ENCODE data around the gene ANKLE2.
A peak's percentile ranks its signal among the peaks of the same experiment; 100 is the strongest.

ANKLE2 gene

GRCh38 chr12:132686825-132687210, 74.8 kb downstream of the ANKLE2 start:
- no peak for TF ChIP-seq CTCF (IDR thresholded peaks at IDR 0.05; ENCODE audit: low read depth, low read length)
- Histone ChIP-seq H3K36me3 (peaks cover 45% of the 10 kb centered on the region), H3K27me3 (ENCODE audit: insufficient read depth, low read depth, severe bottlenecking) (no peaks in the 10 kb centered on the region), H3K4me3 (ENCODE audit: low read depth, low read length) (peak overlapping the region; percentile 68), H3K9me3 (ENCODE audit: severe bottlenecking) (no peaks in the 10 kb centered on the region), H3K27ac (peak overlapping the region; percentile 91)
- peak; percentile 20 for DNase-seq

GRCh38 chr12:132685400-132685799, 76.2 kb downstream of the ANKLE2 start:
- Histone ChIP-seq H3K36me3 (peaks cover 42% of the 10 kb centered on the region), H3K27me3 (ENCODE audit: insufficient read depth, low read depth, severe bottlenecking) (no peaks in the 10 kb centered on the region), H3K9me3 (ENCODE audit: severe bottlenecking) (no peaks in the 10 kb centered on the region), H3K27ac (no peak overlapping the region), H3K4me3 (ENCODE audit: low read depth, low read length) (no peak overlapping the region)
- no peak for TF ChIP-seq CTCF (IDR thresholded peaks at IDR 0.05; ENCODE audit: low read depth, low read length)
- no peak for DNase-seq

GRCh38 chr12:132677492-132677891, 84.1 kb downstream of the ANKLE2 start:
- no peaks in the 10 kb centered on the region for H3K27me3 ChIP-seq (ENCODE audit: insufficient read depth, low read depth, severe bottlenecking)
- no peak for DNase-seq
- TF ChIP-seq CTCF (IDR thresholded peaks at IDR 0.05; ENCODE audit: low read depth, low read length) = no peak
- H3K9me3 ChIP-seq (ENCODE audit: severe bottlenecking) = no peaks in the 10 kb centered on the region
- no peak overlapping the region for H3K27ac ChIP-seq
- H3K4me3 ChIP-seq (ENCODE audit: low read depth, low read length) = no peak overlapping the region
- peaks cover 93% of the 10 kb centered on the region for H3K36me3 ChIP-seq

GRCh38 chr12:132675757-132676432, 85.7 kb downstream of the ANKLE2 start:
- H3K4me3 ChIP-seq (ENCODE audit: low read depth, low read length) = no peak overlapping the region
- H3K36me3 ChIP-seq = peaks cover 98% of the 10 kb centered on the region
- no peak for DNase-seq
- H3K9me3 ChIP-seq (ENCODE audit: severe bottlenecking) = no peaks in the 10 kb centered on the region
- no peaks in the 10 kb centered on the region for H3K27me3 ChIP-seq (ENCODE audit: insufficient read depth, low read depth, severe bottlenecking)
- no peak for TF ChIP-seq CTCF (IDR thresholded peaks at IDR 0.05; ENCODE audit: low read depth, low read length)
- H3K27ac ChIP-seq = no peak overlapping the region

Data from WERI-Rb-1 (cell line).